Mesendoderm (in vitro differentiated cells): ENCODE results near the gene SLC28A1.

Experiments
- DNase-seq: peaks from one replicate; pipeline ENCODE4 v3.0.0; 2013
- H2AK5ac ChIP-seq: 2 replicates; pipeline ENCODE4 v1.6.1; 2013; ENCODE audit warnings: low read length, inconsistent platforms
- H2BK120ac ChIP-seq: 2 replicates; pipeline ENCODE4 v1.6.1; 2013; ENCODE audit warnings: low read depth, mild to moderate bottlenecking, low read length, moderate library complexity, mixed read lengths
- H2BK15ac ChIP-seq: replicated peaks from 2 replicates; pipeline ENCODE4 v1.6.1; 2013; ENCODE audit warnings: low read depth, mild to moderate bottlenecking, moderate library complexity
- H2BK5ac ChIP-seq: 2 replicates; pipeline ENCODE4 v1.6.1; 2013; ENCODE audit warnings: low read length, inconsistent platforms
- H3K18ac ChIP-seq: 2 replicates; pipeline ENCODE4 v1.6.1; 2013; ENCODE audit warnings: mild to moderate bottlenecking, low read length, mixed read lengths
- H3K23ac ChIP-seq: one replicate; pipeline ENCODE4 v1.6.1; 2013; ENCODE audit warnings: low read length
- H3K27ac ChIP-seq: 2 replicates; pipeline ENCODE4 v1.5.1; 2013; ENCODE audit warnings: low read depth, mild to moderate bottlenecking, inconsistent platforms, low read length, moderate library complexity
- H3K27me3 ChIP-seq: 2 replicates; pipeline ENCODE4 v1.6.1; 2013; ENCODE audit warnings: low read length, control low read depth, mild to moderate bottlenecking, inconsistent platforms; ENCODE audit not compliant: insufficient read depth, poor library complexity
- H3K36me3 ChIP-seq: 2 replicates; pipeline ENCODE4 v1.6.1; 2013; ENCODE audit warnings: low read length, inconsistent platforms; ENCODE audit not compliant: control insufficient read depth, insufficient read depth
- H3K4ac ChIP-seq: one replicate; pipeline ENCODE4 v1.6.1; 2013; ENCODE audit warnings: low read depth, mild to moderate bottlenecking, low read length, moderate library complexity
- H3K4me1 ChIP-seq: 2 replicates; pipeline ENCODE4 v1.6.1; 2013; ENCODE audit warnings: low read depth, low read length, inconsistent platforms; ENCODE audit not compliant: control insufficient read depth
- H3K4me2 ChIP-seq: 2 replicates; pipeline ENCODE4 v1.6.1; 2013; ENCODE audit warnings: low read length
- H3K4me3 ChIP-seq: 2 replicates; pipeline ENCODE4 v1.5.1; 2013; ENCODE audit warnings: mild to moderate bottlenecking, low read length
- H3K56ac ChIP-seq: one replicate; pipeline ENCODE4 v1.6.1; 2013; ENCODE audit warnings: low read length
- H3K79me1 ChIP-seq: 2 replicates; pipeline ENCODE4 v1.6.1; 2013; ENCODE audit warnings: low read length, inconsistent platforms
- H3K79me2 ChIP-seq: 2 replicates; pipeline ENCODE4 v1.6.1; 2013; ENCODE audit warnings: mild to moderate bottlenecking, low read length; ENCODE audit not compliant: control insufficient read depth, insufficient read depth
- H3K9ac ChIP-seq: 2 replicates; pipeline ENCODE4 v1.6.1; 2013; ENCODE audit warnings: low read length, inconsistent platforms
- H4K5ac ChIP-seq: one replicate; pipeline ENCODE4 v1.6.1; 2013; ENCODE audit warnings: low read length
- H4K8ac ChIP-seq: one replicate; pipeline ENCODE4 v1.6.1; 2013; ENCODE audit warnings: low read depth, mild to moderate bottlenecking, control low read depth, low read length, moderate library complexity
- WGBS: extraction: QIAGEN DNeasy Blood & Tissue Kit; methylation state at CpG from one replicate; pipeline ENCODE4 v1.1.7; 2013; ENCODE audit warnings: low lambda C conversion rate, missing lambda C conversion rate; ENCODE audit not compliant: insufficient coverage; ENCODE audit errors: extremely low coverage; 5-methylcytosine and 5-hydroxymethylcytosine counted together

Gene SLC28A1

DNA sequence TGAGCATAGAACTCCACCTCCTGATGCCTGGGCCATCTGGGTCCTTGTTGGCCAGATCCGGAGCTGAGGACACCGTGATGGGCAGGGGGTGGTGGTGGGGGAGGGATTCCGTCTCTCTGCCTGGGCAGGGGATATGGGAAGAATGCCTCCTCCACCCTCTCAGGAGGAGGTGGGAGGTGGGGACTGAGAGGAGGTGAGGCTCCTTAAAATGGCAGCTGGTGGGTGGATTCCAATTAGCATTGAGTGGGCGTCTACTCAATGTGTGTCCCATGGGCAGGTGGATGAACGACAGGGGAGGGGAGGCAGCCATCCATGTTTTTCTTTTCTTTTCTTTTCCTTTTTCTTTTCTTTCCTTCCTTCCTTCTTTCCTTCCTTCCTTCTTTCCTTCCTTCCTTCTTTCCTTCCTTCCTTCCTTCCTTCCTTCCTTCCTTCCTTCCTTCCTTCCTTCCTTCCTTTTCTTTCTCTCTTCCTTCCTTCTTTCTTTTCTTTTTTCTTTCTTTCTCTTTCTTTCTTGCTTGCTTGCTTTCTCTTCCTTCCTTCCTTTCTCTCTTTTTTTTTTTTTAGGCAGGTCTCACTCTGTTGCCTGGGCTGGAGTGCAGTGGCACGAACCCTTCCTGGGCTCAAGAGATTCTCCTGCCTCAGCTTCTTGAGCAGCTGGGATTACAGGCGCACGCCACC, 5.0 kb downstream of the SLC28A1 start:
- Histone ChIP-seq H3K4me3 (no peak overlapping the region), H3K18ac (no peak overlapping the region), H3K79me1 (no peaks in the 10 kb centered on the region), H3K56ac (no peak overlapping the region), H3K79me2 (no peaks in the 10 kb centered on the region), H2BK5ac (no peak overlapping the region), H4K5ac (no peak overlapping the region), H3K27ac (no peak overlapping the region), H3K4ac (no peak overlapping the region), H3K9ac (no peak overlapping the region), H4K8ac (no peak overlapping the region), H3K36me3 (no peaks in the 10 kb centered on the region), H2AK5ac (no peak overlapping the region), H2BK15ac (no peak overlapping the region), H3K4me1 (no peaks in the 10 kb centered on the region), H2BK120ac (no peak overlapping the region), H3K27me3 (no peaks in the 10 kb centered on the region), H3K23ac (no peak overlapping the region), H3K4me2 (no peak overlapping the region)
- WGBS: no CpG with 5 or more reads among the region's 8 CpGs
- no peak for DNase-seq

- no peak overlapping the region for H3K23ac ChIP-seq
- H3K79me1 ChIP-seq: no peaks in the 10 kb centered on the region
- WGBS: no CpG with 5 or more reads among the region's 6 CpGs
- no peak overlapping the region for H3K4me2 ChIP-seq
- no peak overlapping the region for H2BK15ac ChIP-seq
- H3K4me3 ChIP-seq: no peak overlapping the region
- H3K9ac ChIP-seq: no peak overlapping the region
- H2BK5ac ChIP-seq: no peak overlapping the region
- H3K36me3 ChIP-seq: no peaks in the 10 kb centered on the region
- H3K27me3 ChIP-seq: no peaks in the 10 kb centered on the region
- no peak overlapping the region for H3K4ac ChIP-seq
- no peaks in the 10 kb centered on the region for H3K79me2 ChIP-seq
- no peaks in the 10 kb centered on the region for H3K4me1 ChIP-seq
- no peak overlapping the region for H2AK5ac ChIP-seq
- H4K8ac ChIP-seq: no peak overlapping the region
- DNase-seq: no peak
- no peak overlapping the region for H4K5ac ChIP-seq
- H3K56ac ChIP-seq: no peak overlapping the region
- no peak overlapping the region for H2BK120ac ChIP-seq
- no peak overlapping the region for H3K18ac ChIP-seq
- H3K27ac ChIP-seq: no peak overlapping the region
Measured at GRCh38 chr15:84889991-84890669, 5.7 kb downstream of the SLC28A1 start.

DNA sequence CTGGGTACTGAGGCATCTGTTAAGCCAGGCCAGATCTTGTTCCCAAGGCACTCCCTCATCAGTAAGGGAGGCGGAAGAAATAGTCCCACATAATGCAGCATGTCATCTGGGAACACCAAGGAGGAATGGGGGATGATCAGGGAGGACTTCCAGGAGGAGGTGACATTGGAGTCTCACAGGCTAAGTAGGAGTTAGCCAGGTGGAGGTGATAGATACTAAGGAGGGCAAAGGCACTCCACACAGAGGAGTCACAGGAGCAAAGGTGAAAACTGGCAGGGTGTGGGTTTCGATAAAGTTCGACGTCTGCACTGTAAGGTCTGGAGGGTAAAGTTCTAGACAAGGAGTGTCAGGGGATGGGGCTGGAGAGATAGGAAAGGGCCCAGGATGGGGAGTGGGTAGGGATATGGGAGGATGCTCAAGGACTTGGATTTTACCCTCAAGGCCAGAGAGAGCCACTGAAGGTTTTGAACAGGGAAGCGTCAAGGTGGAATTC, 6.3 kb downstream of the SLC28A1 start:
- Histone ChIP-seq H3K9ac (no peak overlapping the region), H3K4me2 (no peak overlapping the region), H3K23ac (no peak overlapping the region), H3K79me2 (no peaks in the 10 kb centered on the region), H3K27me3 (no peaks in the 10 kb centered on the region), H3K56ac (no peak overlapping the region), H3K4me1 (no peaks in the 10 kb centered on the region), H3K36me3 (no peaks in the 10 kb centered on the region), H2AK5ac (no peak overlapping the region), H3K4ac (no peak overlapping the region), H3K27ac (no peak overlapping the region), H2BK120ac (no peak overlapping the region), H4K8ac (no peak overlapping the region), H2BK15ac (no peak overlapping the region), H3K18ac (no peak overlapping the region), H3K4me3 (no peak overlapping the region), H3K79me1 (no peaks in the 10 kb centered on the region), H4K5ac (no peak overlapping the region), H2BK5ac (no peak overlapping the region)
- no CpG with 5 or more reads among the region's 5 CpGs for WGBS
- no peak for DNase-seq

DNA sequence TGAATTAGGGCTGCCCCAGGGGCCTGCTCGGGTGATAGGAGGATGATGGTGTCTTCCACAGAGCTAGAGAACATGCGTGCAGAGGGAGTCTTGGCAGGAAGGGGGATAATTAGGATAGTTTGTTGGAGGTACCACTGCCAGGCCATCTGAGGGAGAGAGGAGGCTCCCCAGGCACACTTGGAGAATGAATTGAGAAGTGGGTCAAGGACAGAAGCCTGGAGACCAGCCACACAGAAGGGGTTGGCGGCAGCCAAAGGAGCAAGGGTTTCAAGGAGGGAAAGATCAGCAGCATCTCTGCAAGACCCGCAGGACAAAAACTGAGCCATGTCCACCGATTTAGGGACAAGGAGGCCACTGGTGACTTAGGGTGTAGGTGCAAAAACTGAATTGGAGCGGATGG, 6.9 kb downstream of the SLC28A1 start:
- no CpG with 5 or more reads among the region's 6 CpGs for WGBS
- Histone ChIP-seq H4K5ac (no peak overlapping the region), H3K79me2 (no peaks in the 10 kb centered on the region), H3K23ac (no peak overlapping the region), H2BK120ac (no peak overlapping the region), H3K27me3 (no peaks in the 10 kb centered on the region), H2BK5ac (no peak overlapping the region), H2BK15ac (no peak overlapping the region), H3K4me2 (no peak overlapping the region), H3K56ac (no peak overlapping the region), H3K27ac (no peak overlapping the region), H3K18ac (no peak overlapping the region), H3K9ac (no peak overlapping the region), H3K36me3 (no peaks in the 10 kb centered on the region), H3K4me3 (no peak overlapping the region), H3K79me1 (no peaks in the 10 kb centered on the region), H4K8ac (no peak overlapping the region), H3K4ac (no peak overlapping the region), H3K4me1 (no peaks in the 10 kb centered on the region), H2AK5ac (no peak overlapping the region)
- no peak for DNase-seq

DNA sequence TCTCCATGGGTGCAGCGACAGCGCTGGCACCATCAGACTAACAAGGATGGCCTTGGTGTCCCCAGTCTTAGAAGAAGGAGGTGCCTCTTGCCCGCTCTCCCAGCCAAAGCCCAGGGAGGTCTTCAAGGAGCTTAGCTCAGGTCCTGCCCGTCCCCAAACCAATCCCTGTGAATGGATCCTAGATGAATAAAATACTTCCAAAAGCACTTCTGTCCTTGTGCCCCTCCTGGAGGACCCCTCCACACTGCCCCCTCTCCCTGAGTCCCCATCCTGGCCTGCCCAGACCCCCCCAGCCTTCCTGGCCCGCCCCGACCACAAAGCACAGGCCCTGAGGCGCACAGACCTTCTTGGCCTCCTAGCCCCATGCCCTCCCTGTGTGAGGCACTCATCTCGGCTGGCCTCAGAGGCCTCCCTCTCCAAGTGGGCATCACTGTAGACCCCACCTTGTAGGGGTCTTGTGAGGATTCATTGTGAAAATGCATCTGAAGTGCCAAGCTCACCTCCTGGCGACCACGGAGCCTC, 8.4 kb downstream of the SLC28A1 start:
- Histone ChIP-seq H3K36me3 (no peaks in the 10 kb centered on the region), H2BK5ac (no peak overlapping the region), H3K4me3 (no peak overlapping the region), H2BK120ac (no peak overlapping the region), H2BK15ac (no peak overlapping the region), H3K56ac (no peak overlapping the region), H3K4me2 (no peak overlapping the region), H3K9ac (no peak overlapping the region), H3K4me1 (no peaks in the 10 kb centered on the region), H3K27me3 (no peaks in the 10 kb centered on the region), H2AK5ac (no peak overlapping the region), H3K27ac (no peak overlapping the region), H4K8ac (no peak overlapping the region), H3K4ac (no peak overlapping the region), H4K5ac (no peak overlapping the region), H3K18ac (no peak overlapping the region), H3K79me2 (no peaks in the 10 kb centered on the region), H3K23ac (no peak overlapping the region), H3K79me1 (no peaks in the 10 kb centered on the region)
- DNase-seq: no peak
- WGBS: no CpG with 5 or more reads among the region's 10 CpGs
